ENCODE measurements around the gene FOXRED2.
A peak's percentile ranks its signal among the peaks of the same experiment; 100 is the strongest.

- TF ChIP-seq CTCF (IDR thresholded peaks at IDR 0.05 in 2 of 3, conservative IDR thresholded peaks at IDR 0.05 in 1 of 3; ENCODE audit: borderline replicate concordance in 1 of 3, insufficient read depth in 1 of 3, low read depth in 2 of 3, low read length in 2 of 3): peak; percentile 55 to 67 (median 57); a peak in 4 of 6 replicates
- TF ChIP-seq REST (IDR thresholded peaks at IDR 0.05; ENCODE audit: low read depth): no peak
These were observed 39.4 kb upstream of the FOXRED2 start for GRCh38 chr22:36546092-36546804.
